22Rv1 (cell line): Measurements from ENCODE around the gene TSPYL1.

Experiments used
- CTCF ChIP-seq: fragments of 450-650 bp; IDR thresholded peaks from 2 replicates; pipeline ENCODE4 v1.5.1; 2017; ENCODE audit warnings: mild to moderate bottlenecking
- ZFX ChIP-seq: fragments of 450-650 bp; IDR thresholded peaks from 2 replicates; pipeline ENCODE4 v1.6.1; 2017; ENCODE audit warnings: antibody characterized with exemption, borderline replicate concordance

- TF ChIP-seq CTCF (no peak), ZFX (no peak)
These were observed 20.8 kb upstream of the TSPYL1 start for GRCh38 chr6:116300566-116300965.
